Measurements from ENCODE around the gene SLC15A3.

GRCh38 chr11:60985991-60986915 is 34.3 kb upstream of the SLC15A3 start:
- TF ChIP-seq CTCF (IDR thresholded peaks at IDR 0.05) (no peak), POLR2AphosphoS5 (IDR thresholded peaks at IDR 0.05; ENCODE audit: low read depth, low read length) (no peak), REST (IDR thresholded peaks at IDR 0.05; ENCODE audit: insufficient read depth in 1 of 2, low read depth in 2 of 2, low read length in 1 of 2) (no peak), SIN3A (IDR thresholded peaks at IDR 0.05; ENCODE audit: borderline replicate concordance, insufficient read depth, low read depth, low read length) (no peak)

Measured in Panc1 (cell line).